ENCODE measurements around the gene MAP1S.

Gene MAP1S

GRCh38 chr19:17737690-17738153, 18.4 kb downstream of the MAP1S start:
- no peak for DNase-seq

- no peak for DNase-seq
These were observed 20.0 kb downstream of the MAP1S start for GRCh38 chr19:17739121-17739875.

- DNase-seq, result no peak
These were observed 22.2 kb downstream of the MAP1S start for GRCh38 chr19:17741456-17741855.

GRCh38 chr19:17743874-17744580, 24.7 kb downstream of the MAP1S start:
- DNase-seq, result no peak

- peak; percentile 83 for DNase-seq
These were observed 28.2 kb downstream of the MAP1S start for GRCh38 chr19:17747205-17748098.

- DNase-seq, result no peak
These were observed 29.8 kb downstream of the MAP1S start for GRCh38 chr19:17748884-17749638.

GRCh38 chr19:17749912-17750317, 30.6 kb downstream of the MAP1S start:
- DNase-seq, result no peak

GRCh38 chr19:17751103-17751911, 32.0 kb downstream of the MAP1S start, which contains the start of gene FCHO1:
FCHO1 (plus strand) TSS chr19:17751477; CDS start chr19:17755165, 3,688 bp downstream.
- DNase-seq, result no peak

GRCh38 chr19:17751912-17752273, 32.6 kb downstream of the MAP1S start:
- no peak for DNase-seq

- DNase-seq, result no peak
These were observed 33.8 kb downstream of the MAP1S start for GRCh38 chr19:17752865-17753639.

- DNase-seq, result peak; percentile 24
These were observed 34.7 kb downstream of the MAP1S start for GRCh38 chr19:17753976-17754375.

GRCh38 chr19:17754634-17755442, 35.6 kb downstream of the MAP1S start:
- no peak for DNase-seq

- no peak for DNase-seq
These were observed 36.2 kb downstream of the MAP1S start for GRCh38 chr19:17755443-17755890.

GRCh38 chr19:17755977-17756670, 36.8 kb downstream of the MAP1S start:
- peak; percentile 36 for DNase-seq

- no peak for DNase-seq
These were observed 37.8 kb downstream of the MAP1S start for GRCh38 chr19:17757125-17757524.

GRCh38 chr19:17758515-17758914, 39.2 kb downstream of the MAP1S start:
- DNase-seq, result no peak

- DNase-seq, result no peak
These were observed 41.9 kb downstream of the MAP1S start for GRCh38 chr19:17761148-17761547.

- peak; percentile 28 for DNase-seq
These were observed 43.4 kb downstream of the MAP1S start for GRCh38 chr19:17762505-17763229.
